Testis (tissue), 3 donors: ENCODE measurements around the gene FHIT. TPM values are rescaled to one million over a fixed set of nuclear protein-coding genes. Genes with fewer than 3 reads are reported as not detected.

Experiments used
- DNase-seq: peaks from one replicate; pipeline ENCODE4 v3.0.0-alpha.2; 2019
- H3K27ac ChIP-seq, 2 donors: fragments of 200-600 bp; sonication (generic); one replicate each; pipeline ENCODE4 v1.5.1; 2019
- H3K27me3 ChIP-seq: fragments of 200-600 bp; sonication (generic); one replicate; pipeline ENCODE4 v1.5.1; 2019
- H3K36me3 ChIP-seq: fragments of 200-600 bp; sonication (generic); one replicate; pipeline ENCODE4 v1.5.1; 2017; ENCODE audit warnings: low read depth; ENCODE audit errors: missing control alignments
- H3K4me1 ChIP-seq: fragments of 200-600 bp; sonication (generic); one replicate; pipeline ENCODE4 v1.5.1; 2019
- H3K4me3 ChIP-seq, 2 donors: fragments of 200-600 bp; sonication (generic); one replicate each; pipeline ENCODE4 v1.5.1; 2017 to 2019
- H3K9me3 ChIP-seq: fragments of 200-600 bp; sonication (generic); one replicate; pipeline ENCODE4 v1.5.1; 2017
- POLR2A ChIP-seq: fragments of 450-650 bp; IDR thresholded peaks from one replicate; pipeline ENCODE4 v1.6.1; 2017; ENCODE audit warnings: antibody characterized with exemption, mild to moderate bottlenecking, moderate library complexity
- WGBS, 2 donors: methylation state at CpG; one replicate each; pipeline ENCODE4 v1.1.5; 2018; 5-methylcytosine and 5-hydroxymethylcytosine counted together
- intact Hi-C: fragments of 100-400 bp; cut with DNase I; formaldehyde crosslinking; loops from one replicate; pipeline ENCODE4 v1.15.1; 2023; ENCODE audit warnings: low total_unique reads
- polyA plus RNA-seq: library from polyadenylated mRNA; stranded (reverse); fragments of 350-450 nt; fragmentation: Illumina TruSeq; extraction: RNeasy Lipid Tissue Mini Kit (QIAGEN cat#74804); gene quantifications from one replicate; pipeline ENCODE4 v1.2.3, GENCODE V29; 2014; ENCODE audit warnings: low read depth, low replicate concordance; ENCODE audit not compliant: insufficient read depth
- total RNA-seq, 2 donors: library from RNA; depleted of rRNA; stranded (reverse); fragments of >200 nt; gene quantifications; one replicate each; pipeline ENCODE4 v1.2.3, GENCODE V29; 2016
- TF ChIP-seq, protein P1 (sequence below), 3 experiments: fragments of 450-650 bp in 2 of 3; fragments of 200-600 bp in 1 of 3; sonication (generic) in 1 of 3; IDR thresholded peaks; one replicate each; pipeline ENCODE4 v1.5.1; 2016 to 2019; ENCODE audit warnings: antibody characterized with exemption in 3 of 3, mild to moderate bottlenecking in 2 of 3, moderate library complexity in 1 of 3

FHIT gene
- total and polyA plus RNA-seq, 3 donors from 2014 or later, result 10.1 to 29.6 (median 15.5) TPM

DNA sequence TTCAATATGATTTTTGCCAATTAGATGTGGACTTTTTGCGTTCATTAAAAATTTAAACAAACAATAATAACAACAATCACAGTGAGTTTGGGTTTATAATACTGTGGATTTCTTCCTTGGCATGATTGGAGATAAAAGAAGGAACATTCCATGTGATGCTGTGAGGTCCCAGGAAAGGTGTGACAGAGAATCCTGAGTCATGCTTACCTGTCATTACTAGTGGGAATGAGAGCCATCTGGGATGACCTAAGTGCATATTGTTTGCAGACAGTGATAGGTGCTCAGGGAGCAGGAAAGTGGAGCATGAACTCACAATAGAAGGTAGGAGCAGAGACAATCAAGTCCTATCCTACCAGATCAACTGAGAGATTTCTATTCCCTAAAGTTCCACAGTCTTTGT is 1434.9 kb downstream of the FHIT start:
- Histone ChIP-seq H3K27me3 (no peaks in the 10 kb centered on the region), H3K9me3 (no peaks in the 10 kb centered on the region), H3K4me1 (peaks cover 15% of the 10 kb centered on the region), H3K36me3 (no peaks in the 10 kb centered on the region), H3K4me3 (no peak overlapping the region), H3K27ac (no peak overlapping the region)
- 87 to 90% methylated on average over 1 of the region's 1 CpG for WGBS, 2 donors
- intact Hi-C loops, result no loop called here
- TF ChIP-seq, protein P1, sequence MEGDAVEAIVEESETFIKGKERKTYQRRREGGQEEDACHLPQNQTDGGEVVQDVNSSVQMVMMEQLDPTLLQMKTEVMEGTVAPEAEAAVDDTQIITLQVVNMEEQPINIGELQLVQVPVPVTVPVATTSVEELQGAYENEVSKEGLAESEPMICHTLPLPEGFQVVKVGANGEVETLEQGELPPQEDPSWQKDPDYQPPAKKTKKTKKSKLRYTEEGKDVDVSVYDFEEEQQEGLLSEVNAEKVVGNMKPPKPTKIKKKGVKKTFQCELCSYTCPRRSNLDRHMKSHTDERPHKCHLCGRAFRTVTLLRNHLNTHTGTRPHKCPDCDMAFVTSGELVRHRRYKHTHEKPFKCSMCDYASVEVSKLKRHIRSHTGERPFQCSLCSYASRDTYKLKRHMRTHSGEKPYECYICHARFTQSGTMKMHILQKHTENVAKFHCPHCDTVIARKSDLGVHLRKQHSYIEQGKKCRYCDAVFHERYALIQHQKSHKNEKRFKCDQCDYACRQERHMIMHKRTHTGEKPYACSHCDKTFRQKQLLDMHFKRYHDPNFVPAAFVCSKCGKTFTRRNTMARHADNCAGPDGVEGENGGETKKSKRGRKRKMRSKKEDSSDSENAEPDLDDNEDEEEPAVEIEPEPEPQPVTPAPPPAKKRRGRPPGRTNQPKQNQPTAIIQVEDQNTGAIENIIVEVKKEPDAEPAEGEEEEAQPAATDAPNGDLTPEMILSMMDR (IDR thresholded peaks at IDR 0.05), result no peak
- no peak for TF ChIP-seq POLR2A
- no peak for DNase-seq

DNA sequence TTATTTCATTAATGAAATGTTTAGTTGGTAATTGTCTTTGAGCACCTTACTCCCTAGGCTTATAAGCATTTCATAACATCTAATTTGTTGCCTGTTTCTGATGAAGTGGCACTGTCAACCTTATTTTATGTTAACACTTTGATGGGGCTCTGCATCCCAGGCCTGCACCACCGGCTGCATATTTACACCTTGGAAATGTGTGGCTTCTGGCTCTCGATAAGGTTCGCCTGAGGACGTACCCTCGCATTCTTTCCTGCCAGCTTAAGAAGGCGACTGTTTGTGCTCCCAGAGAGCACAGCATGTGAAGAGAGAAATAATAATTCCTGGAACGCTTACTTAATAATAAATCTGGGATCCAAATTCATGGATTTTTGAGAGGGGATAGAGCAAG is 1438.1 kb downstream of the FHIT start:
- H3K27me3 ChIP-seq, result no peaks in the 10 kb centered on the region
- H3K36me3 ChIP-seq, result no peaks in the 10 kb centered on the region
- no peaks in the 10 kb centered on the region for H3K9me3 ChIP-seq
- H3K27ac ChIP-seq, result no peak overlapping the region
- no peak overlapping the region for H3K4me3 ChIP-seq
- no peak for DNase-seq
- intact Hi-C loops, result no loop called here
- TF ChIP-seq, protein P1 (IDR thresholded peaks at IDR 0.05), result no peak
- no peak for TF ChIP-seq POLR2A
- peaks cover 11% of the 10 kb centered on the region for H3K4me1 ChIP-seq
- whole genome bisulfite sequencing, 2 donors, result 62 to 65% methylated on average over 7 of the region's 7 CpGs

- peaks cover 5% of the 10 kb centered on the region for H3K4me1 ChIP-seq
- TF ChIP-seq POLR2A, result no peak
- TF ChIP-seq, protein P1 (IDR thresholded peaks at IDR 0.05), result no peak
- no peaks in the 10 kb centered on the region for H3K9me3 ChIP-seq
- no peaks in the 10 kb centered on the region for H3K36me3 ChIP-seq
- no peaks in the 10 kb centered on the region for H3K27me3 ChIP-seq
- H3K27ac ChIP-seq, result no peak overlapping the region
- H3K4me3 ChIP-seq, result no peak overlapping the region
- 89 to 90% methylated on average over 11 of the region's 11 CpGs for WGBS, 2 donors
- intact Hi-C loops, result no loop called here
- DNase-seq, result no peak
These were observed 1438.8 kb downstream of the FHIT start for GRCh38 chr3:59812237-59813147.

DNA sequence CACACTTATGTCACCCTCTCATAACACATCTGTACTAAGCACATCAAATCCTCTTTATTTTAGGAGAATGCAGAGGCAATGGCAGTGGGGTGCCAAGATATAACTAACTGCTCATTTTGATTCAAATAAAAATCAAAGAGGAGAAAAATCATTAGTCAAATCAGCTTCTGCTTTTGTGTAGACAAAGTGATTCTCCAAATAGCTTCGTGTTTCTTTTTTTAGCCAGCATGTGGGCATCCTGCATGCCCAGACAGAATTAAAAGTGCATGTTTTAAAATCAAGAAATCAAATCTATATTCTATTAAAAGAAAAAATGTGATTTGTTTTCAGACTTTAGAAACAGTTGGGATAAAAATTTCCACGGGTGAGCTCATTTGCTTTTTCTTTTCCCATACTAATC is 1440.1 kb downstream of the FHIT start:
- no peak for TF ChIP-seq POLR2A
- TF ChIP-seq, protein P1 (IDR thresholded peaks at IDR 0.05), result no peak
- intact Hi-C loops, result no loop called here
- H3K27ac ChIP-seq, result no peak overlapping the region
- 78 to 86% methylated on average over 2 of the region's 2 CpGs for WGBS, 2 donors
- H3K4me3 ChIP-seq, result no peak overlapping the region
- peaks cover 4% of the 10 kb centered on the region for H3K4me1 ChIP-seq
- no peak for DNase-seq
- no peaks in the 10 kb centered on the region for H3K9me3 ChIP-seq
- no peaks in the 10 kb centered on the region for H3K36me3 ChIP-seq
- H3K27me3 ChIP-seq, result no peaks in the 10 kb centered on the region

DNA sequence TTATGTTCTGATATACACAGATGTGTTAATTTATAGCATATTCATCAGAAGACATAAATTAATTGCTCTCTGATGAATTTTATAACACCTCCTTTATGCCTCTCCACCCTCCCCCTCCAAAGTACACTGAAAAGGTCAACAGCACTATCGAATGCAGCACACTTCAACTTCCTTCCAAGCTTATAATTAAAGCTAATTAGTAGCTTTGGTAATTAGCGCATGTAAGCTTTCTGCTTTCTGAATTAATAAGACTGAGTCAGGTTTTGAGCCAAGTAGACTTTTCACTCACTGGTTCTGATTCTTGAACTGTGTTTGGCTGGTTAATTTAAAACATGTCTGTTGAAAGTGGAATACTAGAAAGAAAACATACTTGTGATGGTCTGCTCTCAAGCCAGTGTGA is 1440.6 kb downstream of the FHIT start:
- no peaks in the 10 kb centered on the region for H3K36me3 ChIP-seq
- no peak for DNase-seq
- intact Hi-C loops, result no loop called here
- TF ChIP-seq, protein P1 (IDR thresholded peaks at IDR 0.05), result no peak
- no peaks in the 10 kb centered on the region for H3K9me3 ChIP-seq
- 77 to 78% methylated on average over 2 of the region's 2 CpGs for WGBS, 2 donors
- H3K27me3 ChIP-seq, result no peaks in the 10 kb centered on the region
- H3K4me1 ChIP-seq, result peaks cover 4% of the 10 kb centered on the region
- no peak overlapping the region for H3K27ac ChIP-seq
- no peak overlapping the region for H3K4me3 ChIP-seq
